Ishikawa (cell line): ENCODE measurements around the gene MID2.

Experiments used
- CEBPB ChIP-seq: IDR thresholded peaks from 2 replicates; pipeline ENCODE4 v1.6.1; 2012
- CREB1 ChIP-seq: IDR thresholded peaks from 2 replicates; pipeline ENCODE4 v1.6.1; 2012; ENCODE audit warnings: low read depth
- EGR1 ChIP-seq: IDR thresholded peaks from 2 replicates; pipeline ENCODE4 v1.6.1; 2012
- EP300 ChIP-seq: IDR thresholded peaks from 2 replicates; pipeline ENCODE4 v1.6.1; 2012; ENCODE audit warnings: borderline replicate concordance
- FOXM1 ChIP-seq: IDR thresholded peaks from 2 replicates; pipeline ENCODE4 v1.6.1; 2012; ENCODE audit warnings: low read depth, borderline replicate concordance
- NFIC ChIP-seq: IDR thresholded peaks from 2 replicates; pipeline ENCODE4 v1.6.1; 2012
- RAD21 ChIP-seq: IDR thresholded peaks from 2 replicates; pipeline ENCODE4 v1.6.1; 2012; ENCODE audit warnings: low read depth
- TAF1 ChIP-seq: IDR thresholded peaks from 2 replicates; pipeline ENCODE4 v1.6.1; 2012; ENCODE audit warnings: low read depth, mild to moderate bottlenecking
- TCF12 ChIP-seq: IDR thresholded peaks from 2 replicates; pipeline ENCODE4 v1.6.1; 2012; ENCODE audit warnings: low read depth
- TEAD4 ChIP-seq: IDR thresholded peaks from 2 replicates; pipeline ENCODE4 v1.6.1; 2012
- YY1 ChIP-seq: IDR thresholded peaks from 2 replicates; pipeline ENCODE4 v1.6.1; 2012; ENCODE audit warnings: low read depth
- ZBTB7A ChIP-seq: IDR thresholded peaks from 2 replicates; pipeline ENCODE4 v1.6.1; 2012; ENCODE audit warnings: low read depth
- TF ChIP-seq, protein P1 (sequence below): IDR thresholded peaks from 2 replicates; pipeline ENCODE4 v1.6.1; 2012
- TF ChIP-seq, protein P2 (sequence below): IDR thresholded peaks from 2 replicates; pipeline ENCODE4 v1.6.1; 2012
- TF ChIP-seq, protein P3 (sequence below): IDR thresholded peaks from 2 replicates; pipeline ENCODE4 v1.6.1; 2012; ENCODE audit warnings: low read depth, mild to moderate bottlenecking

The MID2 gene

DNA sequence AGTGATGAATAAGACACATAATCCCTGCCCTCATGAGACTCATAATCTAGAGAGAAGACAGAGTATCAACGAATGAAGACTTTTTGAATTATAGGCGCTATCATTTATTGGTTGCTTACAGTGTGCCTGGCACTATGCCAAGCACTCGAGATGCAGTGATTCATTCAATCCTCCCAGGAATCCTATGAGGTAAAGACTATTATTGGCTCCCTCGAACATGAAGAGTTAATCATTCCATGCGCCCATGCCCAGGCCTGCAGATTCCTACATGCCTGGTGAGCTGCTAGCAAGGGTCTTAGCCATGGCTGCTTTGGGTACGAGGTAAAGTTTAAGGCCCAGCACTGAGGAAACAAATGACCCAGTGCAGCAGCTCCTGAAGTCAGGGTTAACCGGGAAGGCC, 109.5 kb downstream of the MID2 start:
- TF ChIP-seq, protein P1, sequence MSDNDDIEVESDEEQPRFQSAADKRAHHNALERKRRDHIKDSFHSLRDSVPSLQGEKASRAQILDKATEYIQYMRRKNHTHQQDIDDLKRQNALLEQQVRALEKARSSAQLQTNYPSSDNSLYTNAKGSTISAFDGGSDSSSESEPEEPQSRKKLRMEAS = no peak
- TF ChIP-seq FOXM1 (no peak), EP300 (no peak), ZBTB7A (no peak), RAD21 (no peak), EGR1 (no peak), TAF1 (no peak), YY1 (no peak), CEBPB (no peak), CREB1 (no peak), NFIC (no peak), TEAD4 (no peak), TCF12 (no peak)
- TF ChIP-seq, protein P2, sequence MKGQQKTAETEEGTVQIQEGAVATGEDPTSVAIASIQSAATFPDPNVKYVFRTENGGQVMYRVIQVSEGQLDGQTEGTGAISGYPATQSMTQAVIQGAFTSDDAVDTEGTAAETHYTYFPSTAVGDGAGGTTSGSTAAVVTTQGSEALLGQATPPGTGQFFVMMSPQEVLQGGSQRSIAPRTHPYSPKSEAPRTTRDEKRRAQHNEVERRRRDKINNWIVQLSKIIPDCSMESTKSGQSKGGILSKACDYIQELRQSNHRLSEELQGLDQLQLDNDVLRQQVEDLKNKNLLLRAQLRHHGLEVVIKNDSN = no peak
- TF ChIP-seq, protein P3, sequence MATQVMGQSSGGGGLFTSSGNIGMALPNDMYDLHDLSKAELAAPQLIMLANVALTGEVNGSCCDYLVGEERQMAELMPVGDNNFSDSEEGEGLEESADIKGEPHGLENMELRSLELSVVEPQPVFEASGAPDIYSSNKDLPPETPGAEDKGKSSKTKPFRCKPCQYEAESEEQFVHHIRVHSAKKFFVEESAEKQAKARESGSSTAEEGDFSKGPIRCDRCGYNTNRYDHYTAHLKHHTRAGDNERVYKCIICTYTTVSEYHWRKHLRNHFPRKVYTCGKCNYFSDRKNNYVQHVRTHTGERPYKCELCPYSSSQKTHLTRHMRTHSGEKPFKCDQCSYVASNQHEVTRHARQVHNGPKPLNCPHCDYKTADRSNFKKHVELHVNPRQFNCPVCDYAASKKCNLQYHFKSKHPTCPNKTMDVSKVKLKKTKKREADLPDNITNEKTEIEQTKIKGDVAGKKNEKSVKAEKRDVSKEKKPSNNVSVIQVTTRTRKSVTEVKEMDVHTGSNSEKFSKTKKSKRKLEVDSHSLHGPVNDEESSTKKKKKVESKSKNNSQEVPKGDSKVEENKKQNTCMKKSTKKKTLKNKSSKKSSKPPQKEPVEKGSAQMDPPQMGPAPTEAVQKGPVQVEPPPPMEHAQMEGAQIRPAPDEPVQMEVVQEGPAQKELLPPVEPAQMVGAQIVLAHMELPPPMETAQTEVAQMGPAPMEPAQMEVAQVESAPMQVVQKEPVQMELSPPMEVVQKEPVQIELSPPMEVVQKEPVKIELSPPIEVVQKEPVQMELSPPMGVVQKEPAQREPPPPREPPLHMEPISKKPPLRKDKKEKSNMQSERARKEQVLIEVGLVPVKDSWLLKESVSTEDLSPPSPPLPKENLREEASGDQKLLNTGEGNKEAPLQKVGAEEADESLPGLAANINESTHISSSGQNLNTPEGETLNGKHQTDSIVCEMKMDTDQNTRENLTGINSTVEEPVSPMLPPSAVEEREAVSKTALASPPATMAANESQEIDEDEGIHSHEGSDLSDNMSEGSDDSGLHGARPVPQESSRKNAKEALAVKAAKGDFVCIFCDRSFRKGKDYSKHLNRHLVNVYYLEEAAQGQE = no peak

DNA sequence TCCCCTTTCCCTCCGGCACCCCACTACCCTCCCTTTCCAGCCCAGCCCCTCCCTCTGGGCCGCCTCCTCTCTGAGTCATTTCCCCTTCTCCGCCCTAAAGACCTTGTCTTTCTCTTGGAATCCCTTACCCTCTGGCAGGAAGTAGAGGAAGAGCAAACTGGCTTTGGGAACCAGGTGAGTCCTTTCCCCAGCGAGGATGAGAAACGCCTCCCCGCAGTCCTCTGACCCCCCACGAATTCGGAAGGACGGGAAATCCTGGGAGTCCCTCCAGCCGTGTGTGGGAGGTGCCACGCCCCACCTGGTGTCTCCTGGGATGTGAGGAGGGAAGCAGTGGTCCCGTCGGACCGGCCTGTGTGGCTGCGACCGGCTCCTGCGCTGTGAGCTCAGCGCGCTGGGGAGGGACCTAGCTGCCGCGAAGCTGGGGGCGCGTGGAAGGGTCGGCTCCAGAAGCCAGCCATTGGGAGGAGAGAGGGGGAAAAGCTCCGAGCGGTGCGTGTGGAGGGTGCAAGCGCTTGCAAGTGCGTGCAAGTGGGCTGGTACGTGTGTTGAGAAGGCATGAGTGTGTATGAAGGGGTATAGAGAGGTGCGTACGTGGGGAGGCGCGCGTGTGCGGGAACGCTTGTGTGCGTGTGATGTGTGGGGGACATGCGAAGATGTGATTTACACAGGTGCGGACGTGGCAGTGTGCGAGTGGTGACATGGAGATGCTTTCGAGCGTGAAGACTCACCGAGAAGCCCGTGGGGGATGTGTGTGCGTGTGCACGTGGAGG, 110.2 kb downstream of the MID2 start:
- TF ChIP-seq CEBPB = no peak
- TF ChIP-seq CREB1 = no peak
- TF ChIP-seq, protein P1 = no peak
- no peak for TF ChIP-seq EGR1
- no peak for TF ChIP-seq FOXM1
- no peak for TF ChIP-seq NFIC
- TF ChIP-seq ZBTB7A = no peak
- no peak for TF ChIP-seq TEAD4
- TF ChIP-seq, protein P3 = no peak

DNA sequence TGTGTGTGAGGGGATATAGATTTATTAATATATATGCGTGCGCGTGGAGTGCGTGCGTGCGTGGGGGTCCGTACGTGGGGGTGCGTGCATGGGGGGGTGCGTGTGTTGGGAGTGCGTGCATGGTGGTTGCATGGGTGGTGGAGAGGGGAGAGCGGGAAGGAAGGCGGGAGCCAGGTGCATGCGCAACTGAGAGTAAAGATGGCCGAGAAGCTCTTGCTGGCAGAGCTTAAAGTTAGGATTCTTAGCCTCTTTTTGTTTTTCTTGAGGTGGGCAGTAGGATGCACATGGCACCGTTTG, 110.7 kb downstream of the MID2 start:
- TF ChIP-seq TEAD4 (no peak), ZBTB7A (no peak), CEBPB (no peak), NFIC (no peak), EGR1 (no peak), TCF12 (no peak), YY1 (no peak), RAD21 (no peak)
- TF ChIP-seq, protein P3 = no peak

DNA sequence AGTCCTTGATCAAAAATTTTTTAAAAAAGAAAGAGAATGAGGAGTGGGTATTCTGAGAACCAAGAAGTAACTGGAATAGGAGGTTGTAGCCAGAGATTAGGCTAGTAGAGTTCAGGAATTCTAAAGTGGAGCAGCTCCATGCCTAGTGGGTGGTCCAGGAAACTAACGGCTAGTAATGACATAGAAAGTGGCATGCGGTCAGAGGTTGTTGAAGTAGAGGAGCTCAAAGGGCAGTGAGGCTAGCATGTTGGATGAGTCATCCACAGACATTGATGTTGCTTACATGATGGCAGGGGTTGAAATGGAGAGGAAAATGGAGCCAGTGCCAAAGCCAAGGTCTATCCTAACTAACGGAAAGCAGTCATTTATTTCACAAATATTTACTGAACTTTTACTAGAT, 114.4 kb downstream of the MID2 start:
- no peak for TF ChIP-seq FOXM1
- no peak for TF ChIP-seq RAD21
- TF ChIP-seq, protein P3 = no peak
- TF ChIP-seq, protein P2 = no peak
- no peak for TF ChIP-seq NFIC
- no peak for TF ChIP-seq ZBTB7A
- TF ChIP-seq, protein P1 = no peak
- no peak for TF ChIP-seq EP300
- TF ChIP-seq TEAD4 = no peak
- TF ChIP-seq EGR1 = no peak
- TF ChIP-seq YY1 = no peak
- no peak for TF ChIP-seq CREB1
- TF ChIP-seq TAF1 = no peak
- no peak for TF ChIP-seq TCF12
- TF ChIP-seq CEBPB = no peak
